ENCODE results near the gene SLC66A1. TPM values are rescaled to one million over a fixed set of nuclear protein-coding genes. Genes with fewer than 3 reads are reported as not detected.

The SLC66A1 gene
- total and polyA plus RNA-seq, 7 experiments from 2014 or later, result 1.3 to 8.4 (median 6.6) TPM

GRCh38 chr1:19343617-19344350 is 31.7 kb downstream of the SLC66A1 start:
- Mint-ChIP-seq H3K27ac (peak overlapping the region in 2 of 9 donors; percentile 34 to 36), H3K27me3 (no peaks in the 10 kb centered on the region), H3K4me1 (peaks cover 0 to 12% (median 8%) of the 10 kb centered on the region in 7 donors), H3K9me3 (peaks cover 0 to 3% (median 0%) of the 10 kb centered on the region in 11 donors), H3K36me3 (peaks cover 0 to 36% (median 9%) of the 10 kb centered on the region in 5 donors), H3K4me3 (peak overlapping the region in 1 of 10 donors; percentile 14)
- intact Hi-C loops (cut with micrococcal nuclease), result loop anchor here in 1 of 2 donors (1.0 kb wide), 2 partner anchors 239 to 310 kb away; no protein-coding TSS in a partner anchor
- no peak overlapping the region for H3K27ac ChIP-seq (ENCODE audit: low read depth, low read length)
- no peaks in the 10 kb centered on the region for H3K27me3 ChIP-seq (ENCODE audit: control insufficient read depth in 2 of 2, insufficient read depth in 2 of 2, low read length in 2 of 2)
- peaks cover 11 to 81% (median 17%) of the 10 kb centered on the region in 3 experiments for H3K36me3 ChIP-seq (ENCODE audit: control insufficient read depth in 2 of 3, insufficient read depth in 3 of 3, low read length in 3 of 3)
- CTCF ChIA-PET, result interaction anchor here (0.6 to 1.3 kb wide), 3 partner anchors 64 to 238 kb away, joined by 3 to 4 read pairs (median 3); no protein-coding TSS in a partner anchor
- no peaks in the 10 kb centered on the region for H3K9me3 ChIP-seq (ENCODE audit: control insufficient read depth in 2 of 3, low read length in 3 of 3)
- no peak overlapping the region for H3K4me3 ChIP-seq (ENCODE audit: low read length)
- ATAC-seq, result no peak
- no peak for DNase-seq
- no peaks in the 10 kb centered on the region for H3K4me1 ChIP-seq (ENCODE audit: control insufficient read depth in 2 of 2, insufficient read depth in 2 of 2, low read length in 2 of 2)
- POLR2A ChIA-PET, result no interaction called here

DNA sequence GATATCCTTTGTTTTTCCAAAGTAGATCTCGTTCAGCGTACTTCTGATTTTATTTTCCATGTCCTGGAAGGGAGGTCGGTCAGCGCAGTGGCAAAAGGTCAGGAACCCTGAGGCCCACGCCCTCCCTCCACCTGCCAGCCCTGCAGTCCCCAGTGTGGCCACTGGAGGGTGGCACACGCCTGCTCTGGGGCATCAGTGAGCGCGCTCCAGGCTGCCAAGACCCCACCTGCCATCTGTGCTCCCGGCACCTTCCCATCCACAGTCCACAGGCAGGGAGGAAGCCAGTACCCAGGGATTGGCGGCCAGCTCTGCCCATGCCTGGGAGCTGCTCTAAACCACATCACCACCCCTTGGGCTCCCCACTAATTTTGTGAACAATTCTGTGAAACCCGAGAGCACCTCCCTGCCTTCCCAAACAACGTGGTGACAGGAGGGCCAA is 32.3 kb downstream of the SLC66A1 start:
- intact Hi-C loops (cut with micrococcal nuclease), result loop anchor here in 1 of 2 donors (1.0 kb wide), 2 partner anchors 238 to 309 kb away; no protein-coding TSS in a partner anchor
- Histone ChIP-seq H3K4me1 (ENCODE audit: control insufficient read depth in 2 of 2, insufficient read depth in 2 of 2, low read length in 2 of 2) (no peaks in the 10 kb centered on the region), H3K27ac (ENCODE audit: low read depth, low read length) (no peak overlapping the region), H3K4me3 (ENCODE audit: low read length) (no peak overlapping the region), H3K36me3 (ENCODE audit: control insufficient read depth in 2 of 3, insufficient read depth in 3 of 3, low read length in 3 of 3) (peaks cover 11 to 81% (median 13%) of the 10 kb centered on the region in 3 experiments), H3K27me3 (ENCODE audit: control insufficient read depth in 2 of 2, insufficient read depth in 2 of 2, low read length in 2 of 2) (no peaks in the 10 kb centered on the region), H3K9me3 (ENCODE audit: control insufficient read depth in 2 of 3, low read length in 3 of 3) (no peaks in the 10 kb centered on the region)
- Mint-ChIP-seq H3K4me1 (peaks cover 0 to 12% (median 8%) of the 10 kb centered on the region in 7 donors), H3K27ac (peak overlapping the region in 5 of 9 donors; percentile 8 to 71 (median 36)), H3K9me3 (peaks cover 0 to 3% (median 0%) of the 10 kb centered on the region in 11 donors), H3K36me3 (peaks cover 0 to 33% (median 9%) of the 10 kb centered on the region in 5 donors), H3K27me3 (no peaks in the 10 kb centered on the region), H3K4me3 (peak overlapping the region in 1 of 10 donors; percentile 14)
- ChIA-PET POLR2A (no interaction called here), CTCF (interaction anchor here (0.6 to 1.3 kb wide), 4 partner anchors 181 to 237 kb away, joined by 3 to 5 read pairs (median 4); no protein-coding TSS in a partner anchor)
- DNase-seq (peak in 7 of 9 donors; percentile 19 to 58 (median 40)), ATAC-seq (peak; percentile 65)

GRCh38 chr1:19344831-19345230 is 32.7 kb downstream of the SLC66A1 start:
- Histone ChIP-seq H3K4me1 (ENCODE audit: control insufficient read depth in 2 of 2, insufficient read depth in 2 of 2, low read length in 2 of 2) (no peaks in the 10 kb centered on the region), H3K9me3 (ENCODE audit: control insufficient read depth in 2 of 3, low read length in 3 of 3) (no peaks in the 10 kb centered on the region), H3K4me3 (ENCODE audit: low read length) (no peak overlapping the region), H3K27ac (ENCODE audit: low read depth, low read length) (no peak overlapping the region), H3K27me3 (ENCODE audit: control insufficient read depth in 2 of 2, insufficient read depth in 2 of 2, low read length in 2 of 2) (no peaks in the 10 kb centered on the region), H3K36me3 (ENCODE audit: control insufficient read depth in 2 of 3, insufficient read depth in 3 of 3, low read length in 3 of 3) (peaks cover 11 to 81% (median 11%) of the 10 kb centered on the region in 3 experiments)
- CTCF ChIA-PET, result interaction anchor here (0.6 to 1.3 kb wide), 3 partner anchors 207 to 237 kb away, joined by 3 to 5 read pairs (median 4); no protein-coding TSS in a partner anchor
- Mint-ChIP-seq H3K36me3 (peaks cover 0 to 35% (median 9%) of the 10 kb centered on the region in 5 donors), H3K9me3 (peaks cover 0 to 3% (median 0%) of the 10 kb centered on the region in 11 donors), H3K4me1 (peaks cover 0 to 12% (median 8%) of the 10 kb centered on the region in 7 donors), H3K27me3 (no peaks in the 10 kb centered on the region), H3K27ac (peak overlapping the region in 2 of 9 donors; percentile 8 to 32), H3K4me3 (no peak overlapping the region)
- no peak for ATAC-seq
- DNase-seq, result no peak
- intact Hi-C loops (cut with micrococcal nuclease), result loop anchor here in 1 of 2 donors (1.0 kb wide), 2 partner anchors 237 to 308 kb away; no protein-coding TSS in a partner anchor
- POLR2A ChIA-PET, result interaction anchor here (0.8 kb wide), 1 partner anchor 216 kb away, joined by 3 read pairs; no protein-coding TSS in a partner anchor

DNA sequence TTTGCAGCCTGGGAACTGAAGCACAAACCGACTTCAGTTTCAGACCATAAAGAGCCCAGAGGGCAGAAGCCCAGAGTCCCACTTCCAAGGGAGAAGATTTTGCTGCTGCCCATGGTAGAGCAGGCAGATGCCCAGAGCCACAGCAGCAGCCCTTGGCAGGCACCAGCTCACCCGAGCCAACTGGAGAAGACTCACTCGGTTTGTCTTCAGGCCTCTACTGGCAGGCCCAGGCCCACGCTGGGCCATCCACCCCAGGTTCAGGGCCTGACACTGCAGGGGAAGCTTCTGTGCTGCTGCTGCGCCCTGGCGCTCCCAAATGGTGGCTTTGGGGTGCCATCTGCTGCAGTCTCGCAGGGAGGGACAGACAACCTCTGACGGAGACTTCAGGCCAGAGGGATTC is 33.3 kb downstream of the SLC66A1 start:
- CTCF ChIA-PET, result no interaction called here
- H3K27ac ChIP-seq (ENCODE audit: low read depth, low read length), result no peak overlapping the region
- H3K9me3 Mint-ChIP-seq, result peaks cover 0 to 3% (median 0%) of the 10 kb centered on the region in 11 donors
- H3K9me3 ChIP-seq (ENCODE audit: control insufficient read depth in 2 of 3, low read length in 3 of 3), result no peaks in the 10 kb centered on the region
- H3K27ac Mint-ChIP-seq, result peak overlapping the region in 2 of 9 donors; percentile 59 to 66
- H3K4me1 Mint-ChIP-seq, result peaks cover 0 to 12% (median 8%) of the 10 kb centered on the region in 7 donors
- POLR2A ChIA-PET, result interaction anchor here (0.8 kb wide), 1 partner anchor 216 kb away, joined by 3 read pairs; no protein-coding TSS in a partner anchor
- H3K4me3 Mint-ChIP-seq, result no peak overlapping the region
- H3K36me3 Mint-ChIP-seq, result peaks cover 0 to 37% (median 9%) of the 10 kb centered on the region in 5 donors
- no peaks in the 10 kb centered on the region for H3K4me1 ChIP-seq (ENCODE audit: control insufficient read depth in 2 of 2, insufficient read depth in 2 of 2, low read length in 2 of 2)
- peaks cover 8 to 81% (median 13%) of the 10 kb centered on the region in 3 experiments for H3K36me3 ChIP-seq (ENCODE audit: control insufficient read depth in 2 of 3, insufficient read depth in 3 of 3, low read length in 3 of 3)
- H3K27me3 ChIP-seq (ENCODE audit: control insufficient read depth in 2 of 2, insufficient read depth in 2 of 2, low read length in 2 of 2), result no peaks in the 10 kb centered on the region
- ATAC-seq (no peak), DNase-seq (no peak)
- no peaks in the 10 kb centered on the region for H3K27me3 Mint-ChIP-seq
- no peak overlapping the region for H3K4me3 ChIP-seq (ENCODE audit: low read length)
- intact Hi-C loops (cut with micrococcal nuclease), result no loop called here

DNA sequence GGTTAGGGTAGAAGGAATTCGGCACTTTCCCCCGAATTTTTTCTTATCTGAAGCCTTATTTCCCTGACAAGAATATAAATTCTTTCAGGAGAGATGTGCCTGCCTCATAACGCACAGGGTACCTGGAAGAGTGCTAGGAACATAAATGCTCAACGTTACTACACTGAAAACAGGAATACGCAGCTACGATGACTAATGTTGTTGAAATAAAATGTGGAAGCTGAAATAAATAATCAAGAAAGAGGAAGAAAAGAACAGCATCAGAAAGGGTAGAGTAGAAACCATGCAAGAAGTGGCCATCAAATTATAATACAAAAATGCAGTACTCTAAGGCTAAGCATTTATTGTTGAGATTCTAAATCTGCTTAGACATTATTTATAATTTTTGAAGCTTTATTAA is 33.9 kb downstream of the SLC66A1 start:
- Histone ChIP-seq H3K4me1 (ENCODE audit: control insufficient read depth in 2 of 2, insufficient read depth in 2 of 2, low read length in 2 of 2) (no peaks in the 10 kb centered on the region), H3K9me3 (ENCODE audit: control insufficient read depth in 2 of 3, low read length in 3 of 3) (no peaks in the 10 kb centered on the region), H3K27ac (ENCODE audit: low read depth, low read length) (no peak overlapping the region), H3K4me3 (ENCODE audit: low read length) (no peak overlapping the region), H3K36me3 (ENCODE audit: control insufficient read depth in 2 of 3, insufficient read depth in 3 of 3, low read length in 3 of 3) (peaks cover 4 to 79% (median 15%) of the 10 kb centered on the region in 3 experiments), H3K27me3 (ENCODE audit: control insufficient read depth in 2 of 2, insufficient read depth in 2 of 2, low read length in 2 of 2) (no peaks in the 10 kb centered on the region)
- Mint-ChIP-seq H3K36me3 (peaks cover 0 to 32% (median 9%) of the 10 kb centered on the region in 5 donors), H3K4me1 (peaks cover 0 to 12% (median 8%) of the 10 kb centered on the region in 7 donors), H3K9me3 (peaks cover 0 to 3% (median 0%) of the 10 kb centered on the region in 11 donors), H3K4me3 (no peak overlapping the region), H3K27ac (peak overlapping the region in 5 of 9 donors; percentile 28 to 68 (median 61)), H3K27me3 (no peaks in the 10 kb centered on the region)
- CTCF ChIA-PET, result interaction anchor here (0.6 kb wide), 1 partner anchor 136 kb away, joined by 3 read pairs; no protein-coding TSS in a partner anchor
- intact Hi-C loops (cut with micrococcal nuclease), result no loop called here
- DNase-seq, result no peak
- no peak for ATAC-seq
- POLR2A ChIA-PET, result interaction anchor here (0.8 kb wide), 1 partner anchor 215 kb away, joined by 3 read pairs; no protein-coding TSS in a partner anchor

DNA sequence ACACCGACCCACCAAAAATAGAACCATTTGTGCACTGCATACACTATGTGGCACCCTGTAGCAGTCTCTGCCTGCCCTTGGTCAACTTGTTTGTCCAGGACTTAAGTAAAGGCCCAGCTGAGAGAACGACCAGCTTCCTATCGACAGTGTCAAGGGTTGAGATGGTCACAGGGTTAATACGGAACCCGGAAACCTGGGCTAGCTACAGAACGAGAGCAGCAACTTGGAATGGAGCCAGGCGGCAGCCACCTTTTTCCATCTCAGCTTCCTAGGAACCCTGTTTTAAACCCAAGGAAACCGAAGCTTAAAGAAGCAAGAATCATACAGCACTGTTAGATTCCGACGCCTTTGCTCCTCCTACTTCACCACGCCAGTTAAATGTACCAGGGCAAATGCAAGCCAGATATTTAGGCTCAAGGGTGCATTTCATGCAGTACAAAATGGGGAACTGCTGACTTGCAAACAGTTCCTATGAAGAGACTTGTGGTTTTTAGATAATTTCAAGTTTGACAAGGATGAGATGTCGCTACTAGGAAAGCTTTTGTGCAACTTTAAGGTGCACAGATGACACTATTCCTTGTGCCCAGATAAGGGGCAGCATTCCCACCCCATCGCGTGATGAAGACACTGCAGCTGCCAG is 35.5 kb downstream of the SLC66A1 start:
- no peak overlapping the region for H3K4me3 ChIP-seq (ENCODE audit: low read length)
- DNase-seq, result no peak
- CTCF ChIA-PET, result interaction anchor here (0.8 to 1.2 kb wide), 2 partner anchors 11 to 234 kb away, joined by 4 to 8 read pairs; no protein-coding TSS in a partner anchor
- ATAC-seq, result peak; percentile 19
- no peaks in the 10 kb centered on the region for H3K27me3 ChIP-seq (ENCODE audit: control insufficient read depth in 2 of 2, insufficient read depth in 2 of 2, low read length in 2 of 2)
- Mint-ChIP-seq H3K4me1 (peaks cover 0 to 5% (median 2%) of the 10 kb centered on the region in 7 donors), H3K36me3 (peaks cover 4 to 33% (median 8%) of the 10 kb centered on the region in 5 donors), H3K4me3 (no peak overlapping the region), H3K27me3 (no peaks in the 10 kb centered on the region), H3K9me3 (peaks cover 0 to under 1% (median 0%) of the 10 kb centered on the region in 11 donors), H3K27ac (peak overlapping the region in 6 of 9 donors; percentile 3 to 77 (median 38))
- peaks cover 4 to 79% (median 13%) of the 10 kb centered on the region in 3 experiments for H3K36me3 ChIP-seq (ENCODE audit: control insufficient read depth in 2 of 3, insufficient read depth in 3 of 3, low read length in 3 of 3)
- intact Hi-C loops (cut with micrococcal nuclease), result no loop called here
- no peak overlapping the region for H3K27ac ChIP-seq (ENCODE audit: low read depth, low read length)
- H3K9me3 ChIP-seq (ENCODE audit: control insufficient read depth in 2 of 3, low read length in 3 of 3), result no peaks in the 10 kb centered on the region
- H3K4me1 ChIP-seq (ENCODE audit: control insufficient read depth in 2 of 2, insufficient read depth in 2 of 2, low read length in 2 of 2), result no peaks in the 10 kb centered on the region
- POLR2A ChIA-PET, result interaction anchor here (0.6 to 1.0 kb wide), 2 partner anchors 18 to 302 kb away, joined by 4 read pairs; no protein-coding TSS in a partner anchor
